H1 (cell line): ENCODE measurements around the gene DLX4. TPM values are rescaled to one million over a fixed set of nuclear protein-coding genes. Genes with fewer than 3 reads are reported as not detected.

ENCODE experiments used
- CTCF ChIA-PET: fragments of 300-600 bp; sonication (Branson Sonifier 250); formaldehyde crosslinking; loops from one replicate; lab custom pipeline; 2021; ENCODE audit not compliant: partially characterized antibody; lab: Charles Lee
- POLR2A ChIA-PET: fragments of 300-600 bp; sonication (Branson Sonifier 250); formaldehyde crosslinking; loops from one replicate; lab custom pipeline; 2021; ENCODE audit warnings: inconsistent platforms; ENCODE audit not compliant: partially characterized antibody; lab: Charles Lee
- DNase-seq, 2 experiments: peaks; one replicate each; pipeline versions ENCODE4 v3.0.0 to v3.0.0-alpha.2; 2010 to 2022; ENCODE audit warnings: low spot score in 2 of 2, low read depth in 1 of 2, mixed read lengths in 1 of 2
- FAIRE-seq: peaks from 2 replicates; lab custom pipeline; 2011; peaks lifted over from hg19 to GRCh38; lab: Jason Lieb, UNC
- H2AFZ ChIP-seq: 2 replicates; pipeline ENCODE4 v1.8.1; 2012; ENCODE audit warnings: low read length, inconsistent platforms
- H2AK5ac ChIP-seq: 2 replicates; pipeline ENCODE4 v1.6.1; 2013; ENCODE audit warnings: low read depth, low read length
- H2BK120ac ChIP-seq: replicated peaks from 2 replicates; pipeline ENCODE3; 2013; ENCODE audit warnings: low read depth, low read length, inconsistent platforms
- H2BK12ac ChIP-seq: 2 replicates; pipeline ENCODE4 v1.6.1; 2013; ENCODE audit warnings: low read depth, low read length
- H2BK15ac ChIP-seq: 2 replicates; pipeline ENCODE4 v1.6.1; 2013; ENCODE audit warnings: low read length
- H2BK20ac ChIP-seq: 2 replicates; pipeline ENCODE4 v1.6.1; 2013; ENCODE audit warnings: low read length
- H2BK5ac ChIP-seq: 2 replicates; pipeline ENCODE4 v1.6.1; 2013; ENCODE audit warnings: low read depth, low read length
- H3K14ac ChIP-seq: 2 replicates; pipeline ENCODE4 v1.6.1; 2013; ENCODE audit warnings: inconsistent platforms; ENCODE audit not compliant: insufficient read length
- H3K18ac ChIP-seq: 2 replicates; pipeline ENCODE4 v1.6.1; 2013; ENCODE audit warnings: low read length; ENCODE audit errors: extremely low read depth
- H3K23ac ChIP-seq: 2 replicates; pipeline ENCODE4 v1.6.1; 2013; ENCODE audit warnings: inconsistent platforms; ENCODE audit not compliant: insufficient read length
- H3K23me2 ChIP-seq: 2 replicates; pipeline ENCODE4 v1.6.1; 2013; ENCODE audit warnings: low read depth, low read length
- H3K27ac ChIP-seq: 2 replicates; pipeline ENCODE4 v1.6.1; 2011; ENCODE audit warnings: low read depth, low read length, inconsistent platforms
- H3K27me3 ChIP-seq, 4 experiments: replicated peaks in 1 of 4; 1 replicate in 1 of 4; 2 replicates in 3 of 4; pipeline versions ENCODE4 v1.6.1 to v1.8.1; 2011 to 2013; ENCODE audit warnings: low read length in 3 of 4, mild to moderate bottlenecking in 3 of 4, inconsistent platforms in 2 of 4, mixed read lengths in 2 of 4, moderate library complexity in 1 of 4; ENCODE audit not compliant: control insufficient read depth in 3 of 4, insufficient read depth in 3 of 4; ENCODE audit errors: extremely low read depth in 1 of 4
- H3K36me3 ChIP-seq, 4 experiments: 2 replicates each; pipeline versions ENCODE4 v1.6.1 to v1.8.1; 2011 to 2013; ENCODE audit warnings: mild to moderate bottlenecking in 4 of 4, low read length in 3 of 4, moderate library complexity in 2 of 4, control low read depth in 1 of 4, inconsistent platforms in 1 of 4; ENCODE audit not compliant: insufficient read depth in 4 of 4, control insufficient read depth in 2 of 4
- H3K4ac ChIP-seq: replicated peaks from 2 replicates; pipeline ENCODE3; 2013; ENCODE audit warnings: low read length, low read depth, mixed read lengths, inconsistent platforms; ENCODE audit not compliant: insufficient read length
- H3K4me1 ChIP-seq, 4 experiments: replicated peaks in 1 of 4; 1 replicate in 1 of 4; 2 replicates in 3 of 4; pipeline versions ENCODE4 v1.6.1 to v1.8.1; 2011 to 2013; ENCODE audit warnings: low read length in 3 of 4, inconsistent platforms in 2 of 4, mixed read lengths in 1 of 4; ENCODE audit not compliant: insufficient read depth in 4 of 4, control insufficient read depth in 3 of 4
- H3K4me2 ChIP-seq, 2 experiments: 2 replicates each; pipeline versions ENCODE4 v1.6.1 to v1.8.1; 2011 to 2013; ENCODE audit warnings: low read depth in 2 of 2, low read length in 2 of 2, control low read depth in 1 of 2, inconsistent platforms in 1 of 2, mild to moderate bottlenecking in 1 of 2; ENCODE audit not compliant: insufficient read depth in 1 of 2
- H3K4me3 ChIP-seq, 4 experiments: fragments of 200-600, 300-600 bp in 1 of 4; sonication (generic), shearing (Covaris generic), sonication (Bioruptor Twin) in 1 of 4; 2 replicates each; pipeline versions ENCODE4 v1.5.1 to v1.8.1; 2011 to 2016; ENCODE audit warnings: low read length in 4 of 4, low read depth in 3 of 4, control low read depth in 2 of 4, inconsistent platforms in 2 of 4, mild to moderate bottlenecking in 2 of 4, mixed read lengths in 1 of 4, moderate library complexity in 1 of 4; ENCODE audit not compliant: insufficient read depth in 2 of 4; ENCODE audit errors: extremely low read depth in 1 of 4
- H3K56ac ChIP-seq: replicated peaks from 2 replicates; pipeline ENCODE3; 2013; ENCODE audit warnings: low read depth, mild to moderate bottlenecking, mixed read lengths, low read length, inconsistent platforms; ENCODE audit not compliant: insufficient read length
- H3K79me1 ChIP-seq: 2 replicates; pipeline ENCODE4 v1.6.1; 2013; ENCODE audit warnings: low read depth, low read length, control low read depth
- H3K79me2 ChIP-seq, 2 experiments: 2 replicates each; pipeline versions ENCODE4 v1.6.1 to v1.8.1; 2012 to 2013; ENCODE audit warnings: low read length in 2 of 2, mild to moderate bottlenecking in 2 of 2, inconsistent platforms in 1 of 2; ENCODE audit not compliant: insufficient read depth in 2 of 2, control insufficient read depth in 1 of 2
- H3K9ac ChIP-seq, 4 experiments: replicated peaks in 1 of 4; 1 replicate in 1 of 4; 2 replicates in 3 of 4; pipeline versions ENCODE4 v1.6.1 to v1.8.1; 2011 to 2013; ENCODE audit warnings: low read depth in 3 of 4, low read length in 3 of 4, control low read depth in 2 of 4, mild to moderate bottlenecking in 2 of 4, moderate library complexity in 2 of 4, inconsistent platforms in 1 of 4; ENCODE audit errors: extremely low read depth in 1 of 4
- H3K9me3 ChIP-seq, 2 experiments: 2 replicates each; pipeline versions ENCODE4 v1.6.1 to v1.8.1; 2012 to 2013; ENCODE audit warnings: mild to moderate bottlenecking in 2 of 2, moderate library complexity in 2 of 2, control low read depth in 1 of 2, inconsistent platforms in 1 of 2, low read depth in 1 of 2, low read length in 1 of 2, mixed read lengths in 1 of 2; ENCODE audit not compliant: insufficient read depth in 2 of 2
- H4K20me1 ChIP-seq, 2 experiments: replicated peaks in 1 of 2; 2 replicates each; pipeline versions ENCODE3 to v1.8.1; 2011 to 2013; ENCODE audit warnings: inconsistent platforms in 2 of 2, low read length in 2 of 2, mild to moderate bottlenecking in 1 of 2; ENCODE audit not compliant: insufficient read depth in 2 of 2, control insufficient read depth in 1 of 2
- H4K5ac ChIP-seq: 2 replicates; pipeline ENCODE4 v1.6.1; 2013; ENCODE audit warnings: low read length, low read depth, mixed read lengths, inconsistent platforms; ENCODE audit not compliant: insufficient read length
- H4K8ac ChIP-seq: 2 replicates; pipeline ENCODE4 v1.8.0; 2013; ENCODE audit warnings: mild to moderate bottlenecking, moderate library complexity, low read length, inconsistent platforms; ENCODE audit not compliant: insufficient read depth; ENCODE audit errors: extremely low read depth
- H4K91ac ChIP-seq: replicated peaks from 2 replicates; pipeline ENCODE3; 2013; ENCODE audit warnings: low read length, mixed read lengths, inconsistent platforms; ENCODE audit not compliant: insufficient read length
- EP300 ChIP-seq, 2 experiments: IDR thresholded peaks; 1 replicate in 1 of 2; 2 replicates in 1 of 2; pipeline ENCODE4 v1.6.1; 2011 to 2012; ENCODE audit warnings: low read depth in 2 of 2, low read length in 2 of 2, mild to moderate bottlenecking in 2 of 2, borderline replicate concordance in 1 of 2, inconsistent platforms in 1 of 2, moderate library complexity in 1 of 2
- GTF2F1 ChIP-seq: IDR thresholded peaks from 2 replicates; pipeline ENCODE4 v1.6.1; 2012; ENCODE audit warnings: low read depth, low read length, improper control_type of control experiment, borderline replicate concordance
- HDAC2 ChIP-seq, 2 experiments: fragments of 300-600 bp in 1 of 2; sonication (generic) in 1 of 2; IDR thresholded peaks; 2 replicates each; pipeline ENCODE4 v1.6.1; 2011 to 2012; ENCODE audit warnings: low read depth in 2 of 2, low read length in 2 of 2, mild to moderate bottlenecking in 2 of 2, moderate library complexity in 2 of 2, borderline replicate concordance in 1 of 2, inconsistent platforms in 1 of 2
- NANOG ChIP-seq: IDR thresholded peaks from 2 replicates; pipeline ENCODE4 v1.6.1; 2011; ENCODE audit warnings: low read length, low read depth, mild to moderate bottlenecking, inconsistent platforms; ENCODE audit not compliant: insufficient read depth, poor library complexity, severe bottlenecking
- SP1 ChIP-seq: IDR thresholded peaks from 2 replicates; pipeline ENCODE4 v1.6.1; 2011; ENCODE audit warnings: low read depth, low read length
- TAF1 ChIP-seq: IDR thresholded peaks from 2 replicates; pipeline ENCODE4 v1.6.1; 2011; ENCODE audit warnings: mild to moderate bottlenecking, low read depth, low read length
- TBP ChIP-seq: IDR thresholded peaks from 2 replicates; pipeline ENCODE4 v1.6.1; 2011; ENCODE audit warnings: low read depth, low read length, improper control_type of control experiment
- WGBS, 2 experiments: shearing (Covaris generic) in 1 of 2; methylation state at CpG; one replicate each; pipeline versions ENCODE4 v1.1.6 to v1.1.7; 2013 to 2015; ENCODE audit warnings: low lambda C conversion rate in 2 of 2, mixed read lengths in 2 of 2, inconsistent platforms in 1 of 2, low coverage in 1 of 2, missing lambda C conversion rate in 1 of 2; ENCODE audit not compliant: insufficient replicate concordance in 2 of 2, insufficient coverage in 1 of 2, insufficient read length in 1 of 2; ENCODE audit errors: extremely low coverage in 1 of 2, missing lambda C conversion rate in 1 of 2; 5-methylcytosine and 5-hydroxymethylcytosine counted together
- polyA plus RNA-seq, 7 experiments: library from polyadenylated mRNA; depleted of rRNA in 3 of 7; stranded (reverse) in 5 of 7; unstranded in 2 of 7; fragments of >200 nt in 5 of 7; fragments of 200-250 nt in 2 of 7; gene quantifications; 1 replicate in 5 of 7; 2 replicates in 1 of 7; 4 replicates in 1 of 7; pipeline versions ENCODE4 v1.2.1 to v1.2.3, GENCODE V29; 2011 to 2013; ENCODE audit warnings: missing spikeins in 2 of 7, mixed read lengths in 2 of 7
- total RNA-seq: library from RNA; stranded (reverse); fragmentation: NEBNext Ultra II Directional; extraction: Animal tissue kit (Norgen Biotek cat#: 25700); gene quantifications from 2 replicates; pipeline ENCODE4 v1.2.1, GENCODE V29; 2021
- TF ChIP-seq, protein P1 (sequence below): IDR thresholded peaks from 2 replicates; pipeline ENCODE4 v1.6.1; 2012; ENCODE audit warnings: low read length, inconsistent platforms

DLX4 gene
- total and polyA plus RNA-seq, 2 of the 8 experiments (the other 6 are each of a cell fraction or from before 2014, with no cell fraction given) = 0.67 to 0.80 TPM

DNA sequence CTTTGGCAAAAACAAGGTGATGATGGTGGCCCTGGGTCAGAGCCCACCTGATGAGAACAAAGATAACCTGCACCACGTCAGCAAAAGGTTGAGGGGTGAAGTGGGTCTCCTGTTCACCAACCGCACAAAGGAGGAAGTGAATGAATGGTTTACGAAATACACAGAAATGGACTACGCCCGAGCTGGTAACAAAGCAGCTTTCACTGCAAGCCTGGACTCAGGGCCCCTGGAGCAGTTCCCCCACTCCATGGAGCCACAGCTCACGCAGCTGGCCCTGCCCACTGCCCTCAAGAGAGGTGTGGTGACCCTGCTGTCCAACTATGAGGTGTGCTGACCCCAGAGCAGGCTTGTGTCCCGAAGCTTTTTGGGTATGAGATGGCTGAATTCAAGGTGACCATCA is 29.7 kb upstream of the DLX4 start:
- Histone ChIP-seq H3K36me3 (no peaks in the 10 kb centered on the region), H3K4me3 (no peak overlapping the region), H4K91ac (no peak overlapping the region), H3K4me2 (no peak overlapping the region), H2BK12ac (no peak overlapping the region), H3K79me1 (no peaks in the 10 kb centered on the region), H3K27ac (no peak overlapping the region), H3K9ac (no peak overlapping the region), H3K14ac (no peak overlapping the region), H3K23me2 (no peaks in the 10 kb centered on the region), H2BK15ac (no peak overlapping the region), H4K20me1 (no peaks in the 10 kb centered on the region), H2BK120ac (no peak overlapping the region), H4K8ac (no peak overlapping the region), H4K5ac (no peak overlapping the region), H3K9me3 (no peaks in the 10 kb centered on the region), H2AK5ac (no peak overlapping the region), H3K79me2 (no peaks in the 10 kb centered on the region), H2BK20ac (no peak overlapping the region), H3K18ac (no peak overlapping the region), H3K4ac (no peak overlapping the region), H2BK5ac (no peak overlapping the region), H3K56ac (no peak overlapping the region), H3K27me3 (peaks cover 0 to 8% (median 0%) of the 10 kb centered on the region in 4 experiments; a peak in 2 of 7 replicates), H2AFZ (no peak overlapping the region), H3K23ac (no peak overlapping the region), H3K4me1 (peaks cover 0 to 10% (median 1%) of the 10 kb centered on the region in 4 experiments; a peak in 5 of 7 replicates)
- WGBS, 2 experiments = 82% methylated on average over 7 of the region's 7 CpGs; no CpG with 5 or more reads in 1 of the 2 experiments
- ChIA-PET CTCF (interaction anchor here (1.0 to 9.2 kb wide), 6 partner anchors 9 to 79 kb away, joined by 4 to 98 read pairs (median 9); partner anchors contain the start of gene DLX3), POLR2A (interaction anchor here (0.9 kb wide), 1 partner anchor 52 kb away, joined by 3 read pairs; no protein-coding TSS in a partner anchor)
- TF ChIP-seq TAF1 = no peak
- TF ChIP-seq NANOG = no peak
- TF ChIP-seq, protein P1, sequence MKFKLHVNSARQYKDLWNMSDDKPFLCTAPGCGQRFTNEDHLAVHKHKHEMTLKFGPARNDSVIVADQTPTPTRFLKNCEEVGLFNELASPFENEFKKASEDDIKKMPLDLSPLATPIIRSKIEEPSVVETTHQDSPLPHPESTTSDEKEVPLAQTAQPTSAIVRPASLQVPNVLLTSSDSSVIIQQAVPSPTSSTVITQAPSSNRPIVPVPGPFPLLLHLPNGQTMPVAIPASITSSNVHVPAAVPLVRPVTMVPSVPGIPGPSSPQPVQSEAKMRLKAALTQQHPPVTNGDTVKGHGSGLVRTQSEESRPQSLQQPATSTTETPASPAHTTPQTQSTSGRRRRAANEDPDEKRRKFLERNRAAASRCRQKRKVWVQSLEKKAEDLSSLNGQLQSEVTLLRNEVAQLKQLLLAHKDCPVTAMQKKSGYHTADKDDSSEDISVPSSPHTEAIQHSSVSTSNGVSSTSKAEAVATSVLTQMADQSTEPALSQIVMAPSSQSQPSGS = no peak
- TF ChIP-seq EP300 (IDR thresholded peaks at IDR 0.05; ENCODE audit: borderline replicate concordance in 1 of 2, low read depth in 2 of 2, low read length in 2 of 2) = no peak
- TF ChIP-seq GTF2F1 = no peak
- TF ChIP-seq HDAC2 (IDR thresholded peaks at IDR 0.05; ENCODE audit: borderline replicate concordance in 1 of 2, low read depth in 2 of 2, low read length in 2 of 2) = no peak
- no peak for TF ChIP-seq TBP
- no peak for TF ChIP-seq SP1
- DNase-seq (no peak), FAIRE-seq (no peak)
